Measurements from ENCODE around the gene LIMA1.
"Not testable (repeated sequence)": the region's sequence is repeated elsewhere in the genome, so short reads cannot be mapped to it uniquely, and the experiment has no call there.

LIMA1 gene

GRCh38 chr12:50220363-50220995 lies 62.8 kb downstream of the LIMA1 start:
- in situ Hi-C loops (cut with HindIII; ENCODE audit: low sequenced_read_pairs), result no loop called here

GRCh38 chr12:50219544-50219943 lies 63.8 kb downstream of the LIMA1 start:
- in situ Hi-C loops (cut with HindIII; ENCODE audit: low sequenced_read_pairs), result no loop called here

- in situ Hi-C loops (cut with HindIII; ENCODE audit: low sequenced_read_pairs), result not testable (repeated sequence)
Measured at GRCh38 chr12:50219001-50219400, 64.3 kb downstream of the LIMA1 start.

GRCh38 chr12:50218386-50218785 lies 64.9 kb downstream of the LIMA1 start:
- in situ Hi-C loops (cut with HindIII; ENCODE audit: low sequenced_read_pairs), result no loop called here

GRCh38 chr12:50217202-50217601 lies 66.1 kb downstream of the LIMA1 start:
- in situ Hi-C loops (cut with HindIII; ENCODE audit: low sequenced_read_pairs), result no loop called here

- in situ Hi-C loops (cut with HindIII; ENCODE audit: low sequenced_read_pairs), result no loop called here
Measured at GRCh38 chr12:50215033-50215432, 68.3 kb downstream of the LIMA1 start.

- in situ Hi-C loops (cut with HindIII; ENCODE audit: low sequenced_read_pairs), result no loop called here
Measured at GRCh38 chr12:50214018-50214417, 69.3 kb downstream of the LIMA1 start.

GRCh38 chr12:50213439-50213838 lies 69.9 kb downstream of the LIMA1 start:
- in situ Hi-C loops (cut with HindIII; ENCODE audit: low sequenced_read_pairs), result no loop called here

- in situ Hi-C loops (cut with HindIII; ENCODE audit: low sequenced_read_pairs), result no loop called here
Measured at GRCh38 chr12:50212071-50212467, 71.3 kb downstream of the LIMA1 start.

GRCh38 chr12:50211392-50212070 lies 71.8 kb downstream of the LIMA1 start:
- in situ Hi-C loops (cut with HindIII; ENCODE audit: low sequenced_read_pairs), result no loop called here

- in situ Hi-C loops (cut with HindIII; ENCODE audit: low sequenced_read_pairs), result no loop called here
Measured at GRCh38 chr12:50207424-50207823, 75.9 kb downstream of the LIMA1 start.

- in situ Hi-C loops (cut with HindIII; ENCODE audit: low sequenced_read_pairs), result no loop called here
Measured at GRCh38 chr12:50205648-50206047, 77.7 kb downstream of the LIMA1 start.

GRCh38 chr12:50203691-50204090 lies 79.6 kb downstream of the LIMA1 start:
- in situ Hi-C loops (cut with HindIII; ENCODE audit: low sequenced_read_pairs), result no loop called here

- in situ Hi-C loops (cut with HindIII; ENCODE audit: low sequenced_read_pairs), result no loop called here
Measured at GRCh38 chr12:50201987-50202521, 81.3 kb downstream of the LIMA1 start.

GRCh38 chr12:50200552-50201273 lies 82.6 kb downstream of the LIMA1 start:
- in situ Hi-C loops (cut with HindIII; ENCODE audit: low sequenced_read_pairs), result no loop called here

GRCh38 chr12:50198829-50199228 lies 84.5 kb downstream of the LIMA1 start:
- in situ Hi-C loops (cut with HindIII; ENCODE audit: low sequenced_read_pairs), result loop anchor here (25.0 kb wide), 1 partner anchor 88 kb away; the partner anchor contains the start of gene LIMA1

GRCh38 chr12:50197297-50197727 lies 86.0 kb downstream of the LIMA1 start:
- in situ Hi-C loops (cut with HindIII; ENCODE audit: low sequenced_read_pairs), result loop anchor here (25.0 kb wide), 1 partner anchor 90 kb away; the partner anchor contains the start of gene LIMA1

- in situ Hi-C loops (cut with HindIII; ENCODE audit: low sequenced_read_pairs), result loop anchor here (25.0 kb wide), 1 partner anchor 91 kb away; the partner anchor contains the start of gene LIMA1
Measured at GRCh38 chr12:50196537-50196936, 86.8 kb downstream of the LIMA1 start.

GRCh38 chr12:50195832-50196231 lies 87.5 kb downstream of the LIMA1 start:
- in situ Hi-C loops (cut with HindIII; ENCODE audit: low sequenced_read_pairs), result loop anchor here (25.0 kb wide), 1 partner anchor 91 kb away; the partner anchor contains the start of gene LIMA1

- in situ Hi-C loops (cut with HindIII; ENCODE audit: low sequenced_read_pairs), result loop anchor here (25.0 kb wide), 1 partner anchor 94 kb away; the partner anchor contains the start of gene LIMA1
Measured at GRCh38 chr12:50192908-50193307, 90.4 kb downstream of the LIMA1 start.

- in situ Hi-C loops (cut with HindIII; ENCODE audit: low sequenced_read_pairs), result loop anchor here (25.0 kb wide), 1 partner anchor 95 kb away; the partner anchor contains the start of gene LIMA1
Measured at GRCh38 chr12:50192236-50192635, 91.1 kb downstream of the LIMA1 start.
